ENCODE data around the gene SPINK4. TPM values are rescaled to one million over a fixed set of nuclear protein-coding genes. Genes with fewer than 3 reads are reported as not detected.
A peak's percentile ranks its signal among the peaks of the same experiment; 100 is the strongest.

The SPINK4 gene
- total RNA-seq, 6 experiments from 2014 or later: not detected

GRCh38 chr9:33263131-33264002 is 23.4 kb downstream of the SPINK4 start:
- peaks cover 0 to 16% (median 7%) of the 10 kb centered on the region in 4 donors for H3K4me1 ChIP-seq
- 8% methylated on average over 21 of the region's 25 CpGs for WGBS (ENCODE audit: insufficient coverage, low coverage, low lambda C conversion rate, missing lambda C conversion rate)
- peak in 2 of 3 donors; percentile 54 to 58 for DNase-seq
- no peaks in the 10 kb centered on the region for H3K9me3 ChIP-seq
- TF ChIP-seq POLR2A (IDR thresholded peaks at IDR 0.05): no peak
- TF ChIP-seq CTCF (IDR thresholded peaks at IDR 0.05): no peak
- peak overlapping the region; percentile 64 to 97 (median 95) for H3K4me3 ChIP-seq
- peak; percentile 1 to 13 (median 4) for ATAC-seq
- no peaks in the 10 kb centered on the region for H3K27me3 ChIP-seq
- peaks cover 0 to 65% (median 23%) of the 10 kb centered on the region in 4 donors for H3K36me3 ChIP-seq
- intact Hi-C loops (cut with DNase I): no loop called here
- H3K27ac ChIP-seq: peak overlapping the region; percentile 75 to 82 (median 76)

- WGBS (ENCODE audit: insufficient coverage, low coverage, low lambda C conversion rate, missing lambda C conversion rate): 0% methylated on average over 3 of the region's 37 CpGs
- DNase-seq: peak; percentile 63 to 76 (median 71)
These were observed 24.1 kb downstream of the SPINK4 start for GRCh38 chr9:33264003-33264472.

GRCh38 chr9:33264473-33265177 is 24.7 kb downstream of the SPINK4 start, which contains the start of the genes BAG1 and CHMP5:
Gene BAG1 (minus strand): TSS chr9:33264708.
Gene CHMP5 (plus strand): TSS chr9:33265049. CDS start chr9:33265079, 30 bp downstream.
- H3K27ac ChIP-seq: peak within 1 kb of the TSS; percentile 75 to 82 (median 76)
- intact Hi-C loops (cut with DNase I): no loop called here
- under 1% methylated on average over 22 of the region's 67 CpGs for WGBS (ENCODE audit: insufficient coverage, low coverage, low lambda C conversion rate, missing lambda C conversion rate)
- H3K4me3 ChIP-seq: peak within 1 kb of the TSS; percentile 67 to 97 (median 95)
- peaks cover 0 to 16% (median 7%) of the 10 kb centered on the region in 4 donors for H3K4me1 ChIP-seq
- peak; percentile 22 to 46 (median 28) for TF ChIP-seq CTCF (IDR thresholded peaks at IDR 0.05)
- peak; percentile 89 for TF ChIP-seq POLR2A (IDR thresholded peaks at IDR 0.05)
- peak; percentile 97 to 99 (median 98) for ATAC-seq
- H3K36me3 ChIP-seq: peaks cover 0 to 58% (median 18%) of the 10 kb centered on the region in 4 donors
- H3K27me3 ChIP-seq: no peaks in the 10 kb centered on the region
- H3K9me3 ChIP-seq: no peaks in the 10 kb centered on the region
- peak; percentile 100 for DNase-seq

More at GRCh38 chr9:33264003-33264472, 24.1 kb downstream of the SPINK4 start:
- peak overlapping the region; percentile 75 to 82 (median 76) for H3K27ac ChIP-seq
- H3K4me3 ChIP-seq: peak overlapping the region; percentile 64 to 97 (median 95)
- peak; percentile 4 to 18 (median 10) for ATAC-seq
- no peaks in the 10 kb centered on the region for H3K27me3 ChIP-seq
- H3K36me3 ChIP-seq: peaks cover 0 to 59% (median 21%) of the 10 kb centered on the region in 4 donors
- TF ChIP-seq POLR2A (IDR thresholded peaks at IDR 0.05): no peak
- TF ChIP-seq CTCF (IDR thresholded peaks at IDR 0.05): no peak
- intact Hi-C loops (cut with DNase I): no loop called here
- peaks cover 0 to 16% (median 7%) of the 10 kb centered on the region in 4 donors for H3K4me1 ChIP-seq
- no peaks in the 10 kb centered on the region for H3K9me3 ChIP-seq

- no peak for ATAC-seq
- intact Hi-C loops (cut with DNase I): no loop called here
- Histone ChIP-seq H3K9me3 (no peaks in the 10 kb centered on the region), H3K27ac (peak overlapping the region; percentile 33 to 76 (median 69)), H3K4me3 (peak overlapping the region; percentile 67 to 97 (median 95)), H3K27me3 (no peaks in the 10 kb centered on the region), H3K4me1 (peaks cover 0 to 16% (median 7%) of the 10 kb centered on the region in 4 donors), H3K36me3 (peaks cover 0 to 57% (median 15%) of the 10 kb centered on the region in 4 donors)
- 19% methylated on average over 13 of the region's 13 CpGs for WGBS (ENCODE audit: insufficient coverage, low coverage, low lambda C conversion rate, missing lambda C conversion rate)
- no peak for DNase-seq
- TF ChIP-seq CTCF (IDR thresholded peaks at IDR 0.05) (no peak), POLR2A (IDR thresholded peaks at IDR 0.05) (no peak)
These were observed 25.4 kb downstream of the SPINK4 start for GRCh38 chr9:33265211-33265865.
